Astrocyte (in vitro differentiated cells and primary cell): ENCODE results near the gene OSBPL6. TPM values are rescaled to one million over a fixed set of nuclear protein-coding genes. Genes with fewer than 3 reads are reported as not detected.

Experiments
- DNase-seq: peaks from one replicate; pipeline ENCODE4 v3.0.0-alpha.2; 2010; ENCODE audit warnings: low read depth
- FAIRE-seq: peaks from 2 replicates; lab custom pipeline; 2011; peaks lifted over from hg19 to GRCh38; lab: Jason Lieb, UNC
- H2AFZ ChIP-seq: 2 replicates; pipeline ENCODE4 v1.6.0; 2012; ENCODE audit warnings: low read depth, low read length, inconsistent platforms
- H3K27ac ChIP-seq: 2 replicates; pipeline ENCODE4 v1.5.1; 2011; ENCODE audit warnings: low read depth, low read length, inconsistent platforms
- H3K27me3 ChIP-seq: 2 replicates; pipeline ENCODE4 v1.6.0; 2011; ENCODE audit warnings: low read length, inconsistent platforms; ENCODE audit not compliant: insufficient read depth
- H3K36me3 ChIP-seq: 2 replicates; pipeline ENCODE4 v1.5.1; 2011; ENCODE audit warnings: low read length, inconsistent platforms; ENCODE audit not compliant: insufficient read depth
- H3K4me1 ChIP-seq: 2 replicates; pipeline ENCODE4 v1.5.1; 2011; ENCODE audit warnings: low read length, inconsistent platforms; ENCODE audit not compliant: insufficient read depth
- H3K4me2 ChIP-seq: 2 replicates; pipeline ENCODE4 v1.6.0; 2012; ENCODE audit warnings: low read length, inconsistent platforms
- H3K4me3 ChIP-seq: 2 replicates; pipeline ENCODE4 v1.5.1; 2011; ENCODE audit warnings: low read depth, mild to moderate bottlenecking, low read length, inconsistent platforms; ENCODE audit not compliant: insufficient read depth
- H3K79me2 ChIP-seq: 2 replicates; pipeline ENCODE4 v1.6.0; 2012; ENCODE audit warnings: mild to moderate bottlenecking, low read length, inconsistent platforms; ENCODE audit not compliant: insufficient read depth
- H3K9ac ChIP-seq: 2 replicates; pipeline ENCODE4 v1.6.0; 2012; ENCODE audit warnings: mild to moderate bottlenecking, low read length, inconsistent platforms
- H3K9me3 ChIP-seq: 2 replicates; pipeline ENCODE4 v1.5.1; 2012; ENCODE audit warnings: low read depth, mild to moderate bottlenecking, low read length, inconsistent platforms; ENCODE audit not compliant: insufficient read depth
- H4K20me1 ChIP-seq: 2 replicates; pipeline ENCODE4 v1.6.0; 2012; ENCODE audit warnings: low read length, inconsistent platforms; ENCODE audit not compliant: insufficient read depth
- H3K27ac Mint-ChIP-seq: one replicate; pipeline ENCODE4 v1.8.0; 2021; ENCODE audit warnings: mild to moderate bottlenecking, mixed read lengths; ENCODE audit not compliant: unreplicated experiment
- H3K27me3 Mint-ChIP-seq: one replicate; pipeline ENCODE4 v1.8.0; 2021; ENCODE audit warnings: low read depth, mixed read lengths; ENCODE audit not compliant: unreplicated experiment
- H3K36me3 Mint-ChIP-seq: one replicate; pipeline ENCODE4 v1.8.0; 2021; ENCODE audit warnings: low read depth, mixed read lengths; ENCODE audit not compliant: unreplicated experiment
- H3K4me1 Mint-ChIP-seq: one replicate; pipeline ENCODE4 v1.8.0; 2021; ENCODE audit warnings: low read depth, mixed read lengths; ENCODE audit not compliant: unreplicated experiment
- H3K4me3 Mint-ChIP-seq: one replicate; pipeline ENCODE4 v1.8.0; 2021; ENCODE audit warnings: mild to moderate bottlenecking, moderate library complexity, mixed read lengths; ENCODE audit not compliant: unreplicated experiment
- H3K9me3 Mint-ChIP-seq: one replicate; pipeline ENCODE4 v1.8.0; 2021; ENCODE audit warnings: mild to moderate bottlenecking, mixed read lengths; ENCODE audit not compliant: unreplicated experiment
- CTCF ChIP-seq: IDR thresholded peaks from 2 replicates; pipeline ENCODE4 v1.5.1; 2011; ENCODE audit warnings: low read depth, mild to moderate bottlenecking, inconsistent platforms, low read length, moderate library complexity; ENCODE audit not compliant: insufficient read depth
- EZH2 ChIP-seq: IDR thresholded peaks from 2 replicates; pipeline ENCODE4 v1.6.1; 2012; ENCODE audit warnings: mild to moderate bottlenecking, low read length, inconsistent platforms; ENCODE audit not compliant: insufficient read depth
- total RNA-seq: library from RNA; stranded (reverse); gene quantifications from 2 replicates; pipeline ENCODE4 v1.2.1, GENCODE V29; 2021

OSBPL6 gene
- total RNA-seq, 1 donor from 2014 or later: 13.4 TPM

GRCh38 chr2:178450774-178451525, 256.6 kb downstream of the OSBPL6 start, which contains the start of the genes PJVK and PRKRA:
PJVK (plus strand) TSS chr2:178451378; CDS start chr2:178453410, 2,032 bp downstream.
PRKRA (minus strand) TSS chr2:178451175; CDS start chr2:178451030, 145 bp downstream.
- Histone ChIP-seq H3K27ac (peak within 1 kb of the TSS; percentile 97), H4K20me1 (peaks cover 29% of the 10 kb centered on the region), H3K4me3 (peak within 1 kb of the TSS; percentile 89), H3K4me2 (peak within 1 kb of the TSS; percentile 98), H3K4me1 (peaks cover 18% of the 10 kb centered on the region), H3K27me3 (no peaks in the 10 kb centered on the region), H3K36me3 (peaks cover 19% of the 10 kb centered on the region), H3K9ac (peak within 1 kb of the TSS; percentile 98), H3K9me3 (no peaks in the 10 kb centered on the region), H3K79me2 (peaks cover 39% of the 10 kb centered on the region), H2AFZ (peak within 1 kb of the TSS; percentile 94)
- Mint-ChIP-seq H3K4me1 (peaks cover 29% of the 10 kb centered on the region), H3K9me3 (no peaks in the 10 kb centered on the region), H3K4me3 (peak within 1 kb of the TSS; percentile 92), H3K36me3 (peaks cover 9% of the 10 kb centered on the region), H3K27ac (peak within 1 kb of the TSS; percentile 99), H3K27me3 (no peaks in the 10 kb centered on the region)
- FAIRE-seq (no peak), DNase-seq (peak; percentile 91)
- TF ChIP-seq CTCF (no peak), EZH2 (no peak)

GRCh38 chr2:178452334-178452733, 258.0 kb downstream of the OSBPL6 start:
- no peak overlapping the region for H3K9ac ChIP-seq
- peaks cover 14% of the 10 kb centered on the region for H3K36me3 ChIP-seq
- H3K27me3 ChIP-seq: no peaks in the 10 kb centered on the region
- Mint-ChIP-seq H3K27ac (peak overlapping the region; percentile 99), H3K36me3 (peaks cover 3% of the 10 kb centered on the region), H3K9me3 (no peaks in the 10 kb centered on the region), H3K27me3 (no peaks in the 10 kb centered on the region), H3K4me3 (peak overlapping the region; percentile 60), H3K4me1 (peaks cover 32% of the 10 kb centered on the region)
- no peak for DNase-seq
- H3K4me2 ChIP-seq: no peak overlapping the region
- no peak overlapping the region for H3K27ac ChIP-seq
- no peak for TF ChIP-seq CTCF
- TF ChIP-seq EZH2: no peak
- H3K4me1 ChIP-seq: peaks cover 18% of the 10 kb centered on the region
- peaks cover 28% of the 10 kb centered on the region for H4K20me1 ChIP-seq
- no peak overlapping the region for H2AFZ ChIP-seq
- no peak for FAIRE-seq
- no peaks in the 10 kb centered on the region for H3K9me3 ChIP-seq
- H3K79me2 ChIP-seq: peaks cover 35% of the 10 kb centered on the region
- no peak overlapping the region for H3K4me3 ChIP-seq

Other genes with a start within 250 kb of the OSBPL6 start
- gene PDE11A, start 121.7 kb upstream of the OSBPL6 start, total RNA-seq: 0.45 and 0.89 TPM in 2 replicates
- gene RBM45, start 82.1 kb upstream of the OSBPL6 start, total RNA-seq: 12.0 and 14.9 TPM in 2 replicates